ENCODE measurements around the gene DDIT4. TPM values are rescaled to one million over a fixed set of nuclear protein-coding genes. Genes with fewer than 3 reads are reported as not detected.
"Not testable (repeated sequence)": the region's sequence is repeated elsewhere in the genome, so short reads cannot be mapped to it uniquely, and the experiment has no call there.

Gene DDIT4
- total and polyA plus RNA-seq, 5 experiments from 2014 or later, result 23.8 to 190 (median 68.0) TPM

DNA sequence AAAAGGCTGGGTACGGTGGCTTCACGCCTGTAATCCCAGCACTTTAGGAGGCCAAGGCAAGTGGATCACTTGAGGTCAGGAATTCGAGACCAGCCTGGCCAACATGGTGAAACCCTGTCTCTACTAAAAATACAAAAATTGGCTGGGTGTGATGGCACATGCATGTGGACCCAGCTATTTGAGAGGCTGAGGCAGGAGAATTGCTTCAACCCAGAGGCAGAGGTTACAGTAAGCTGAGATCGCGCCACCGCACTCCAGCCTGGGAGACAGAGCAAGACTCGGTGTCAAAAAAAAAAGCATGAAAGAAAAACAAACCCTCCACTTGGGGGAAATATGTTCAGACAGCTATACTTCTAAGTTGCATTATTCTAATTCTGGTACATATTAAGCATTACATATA is 5.9 kb downstream of the DDIT4 start:
- peaks cover 24 to 60% (median 54%) of the 10 kb centered on the region in 4 donors for H3K4me1 Mint-ChIP-seq

DNA sequence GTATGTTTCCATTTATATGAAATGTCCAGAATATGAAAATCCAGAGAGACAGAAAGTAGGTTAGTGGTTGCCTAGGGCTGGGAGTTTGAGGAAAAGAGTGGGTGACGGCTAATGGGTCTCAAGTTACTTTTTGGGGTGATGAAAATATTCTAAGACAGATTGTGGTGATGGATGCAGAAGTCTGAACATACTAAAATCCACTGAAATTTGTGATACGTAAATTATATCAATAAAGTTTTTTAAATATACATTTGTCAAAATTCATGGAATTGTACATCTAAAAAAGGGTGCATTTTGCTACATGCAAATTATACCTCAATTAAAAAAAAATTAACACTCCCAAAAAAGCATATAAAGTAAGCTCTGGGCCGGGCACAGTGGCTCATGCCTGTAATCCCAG is 9.4 kb downstream of the DDIT4 start:
- POLR2A ChIA-PET, result interaction anchor here (0.6 to 1.8 kb wide), 8 partner anchors 8 to 402 kb away, joined by 3 to 7 read pairs (median 4); partner anchors contain the start of gene DDIT4
- Mint-ChIP-seq H3K4me3 (no peak overlapping the region), H3K36me3 (no peaks in the 10 kb centered on the region), H3K27me3 (no peaks in the 10 kb centered on the region), H3K9me3 (no peaks in the 10 kb centered on the region), H3K4me1 (peaks cover 19 to 55% (median 52%) of the 10 kb centered on the region in 4 donors), H3K27ac (peak overlapping the region in 2 of 10 donors; percentile 4 to 57)
- DNase-seq (no peak), ATAC-seq (no peak)

More for the DNA sequence above, 5.9 kb downstream of the DDIT4 start:
- ATAC-seq, H3K9me3 Mint-ChIP-seq, H3K27me3 Mint-ChIP-seq, DNase-seq: not testable (repeated sequence)
- POLR2A ChIA-PET, result interaction anchor here (0.5 to 8.2 kb wide), 8 partner anchors 13 to 58 kb away, joined by 3 to 120 read pairs (median 4); no protein-coding TSS in a partner anchor
- Mint-ChIP-seq H3K27ac (peak overlapping the region in 9 of 10 donors; percentile 20 to 80 (median 66)), H3K36me3 (peaks cover 14 to 24% (median 18%) of the 10 kb centered on the region in 3 donors), H3K4me3 (peak overlapping the region in 1 of 10 donors; percentile 67)

DNA sequence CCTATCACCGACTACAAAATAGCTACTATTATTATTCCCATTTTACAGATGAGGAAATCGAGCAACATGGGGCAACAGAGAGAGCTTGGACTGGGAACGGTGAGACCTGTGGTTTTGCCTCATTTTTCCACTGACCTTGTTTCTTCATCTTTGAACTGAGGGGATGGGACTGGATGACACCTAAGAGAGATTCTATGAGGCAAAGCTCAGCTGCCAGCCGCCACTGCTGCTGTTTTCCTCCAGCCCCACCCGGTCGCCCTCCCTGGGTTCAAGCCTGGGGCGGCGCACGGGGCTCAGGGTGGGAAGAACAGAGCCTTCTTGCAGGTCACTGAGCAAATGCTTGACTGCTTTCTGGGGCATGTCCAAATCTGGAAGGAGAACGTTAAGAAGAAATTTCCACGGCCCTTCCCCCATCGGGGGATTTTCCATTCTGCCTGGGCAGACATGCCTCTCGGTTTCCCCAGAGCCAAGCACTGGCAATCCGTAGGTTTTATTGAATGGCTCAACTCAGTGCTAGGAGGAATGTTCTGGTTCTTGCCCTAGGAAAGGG is 12.3 kb downstream of the DDIT4 start:
- no peaks in the 10 kb centered on the region for H3K27me3 Mint-ChIP-seq
- H3K4me1 Mint-ChIP-seq, result peaks cover 19 to 47% (median 40%) of the 10 kb centered on the region in 4 donors
- no peaks in the 10 kb centered on the region for H3K36me3 Mint-ChIP-seq
- peak overlapping the region in 6 of 10 donors; percentile 1 to 63 (median 33) for H3K4me3 Mint-ChIP-seq
- H3K27ac Mint-ChIP-seq, result peak overlapping the region in 9 of 10 donors; percentile 20 to 90 (median 63)
- POLR2A ChIA-PET, result interaction anchor here (0.6 to 1.2 kb wide), 6 partner anchors 8 to 40 kb away, joined by 3 to 6 read pairs (median 4); no protein-coding TSS in a partner anchor
- no peak for DNase-seq
- no peaks in the 10 kb centered on the region for H3K9me3 Mint-ChIP-seq
- no peak for ATAC-seq

- peak; percentile 71 to 83 for ATAC-seq
- POLR2A ChIA-PET, result interaction anchor here (0.6 to 1.8 kb wide), 16 partner anchors 9 to 178 kb away, joined by 3 to 6 read pairs (median 4); partner anchors contain the start of gene DNAJB12
- DNase-seq, result peak in 5 of 10 donors; percentile 41 to 50 (median 43)
- Mint-ChIP-seq H3K4me3 (peak overlapping the region in 6 of 10 donors; percentile 10 to 58 (median 30)), H3K36me3 (no peaks in the 10 kb centered on the region), H3K9me3 (no peaks in the 10 kb centered on the region), H3K4me1 (peaks cover 23 to 68% (median 65%) of the 10 kb centered on the region in 4 donors), H3K27ac (peak overlapping the region in 8 of 10 donors; percentile 16 to 91 (median 67)), H3K27me3 (no peaks in the 10 kb centered on the region)
Measured at GRCh38 chr10:72291019-72291532, 17.4 kb downstream of the DDIT4 start.

GRCh38 chr10:72292223-72292691 is 18.5 kb downstream of the DDIT4 start:
- DNase-seq, result no peak
- Mint-ChIP-seq H3K27me3 (peaks cover 0 to 2% (median 0%) of the 10 kb centered on the region in 5 donors), H3K4me3 (peak overlapping the region in 3 of 10 donors; percentile 20 to 38 (median 28))

GRCh38 chr10:72295330-72295910 is 21.7 kb downstream of the DDIT4 start:
- DNase-seq (no peak), ATAC-seq (no peak)
- Mint-ChIP-seq H3K36me3 (no peaks in the 10 kb centered on the region), H3K27me3 (peaks cover 0 to 2% (median 0%) of the 10 kb centered on the region in 5 donors), H3K27ac (peak overlapping the region; percentile 90 to 100 (median 94)), H3K9me3 (no peaks in the 10 kb centered on the region), H3K4me1 (peaks cover 28 to 78% (median 72%) of the 10 kb centered on the region in 4 donors), H3K4me3 (peak overlapping the region in 6 of 10 donors; percentile 15 to 73 (median 40))
- POLR2A ChIA-PET, result interaction anchor here (0.7 to 15.6 kb wide), 4 partner anchors 20 to 224 kb away, joined by 4 to 292 read pairs (median 36); partner anchors contain the start of gene DDIT4

More at GRCh38 chr10:72292223-72292691, 18.5 kb downstream of the DDIT4 start:
- Mint-ChIP-seq H3K4me1 (peaks cover 23 to 67% (median 61%) of the 10 kb centered on the region in 4 donors), H3K9me3 (no peaks in the 10 kb centered on the region), H3K27ac (peak overlapping the region; percentile 3 to 88 (median 62)), H3K36me3 (no peaks in the 10 kb centered on the region)
- POLR2A ChIA-PET, result interaction anchor here (0.6 to 1.9 kb wide), 10 partner anchors 13 to 63 kb away, joined by 3 to 9 read pairs (median 4); partner anchors contain the start of gene DNAJB12
- no peak for ATAC-seq

DNA sequence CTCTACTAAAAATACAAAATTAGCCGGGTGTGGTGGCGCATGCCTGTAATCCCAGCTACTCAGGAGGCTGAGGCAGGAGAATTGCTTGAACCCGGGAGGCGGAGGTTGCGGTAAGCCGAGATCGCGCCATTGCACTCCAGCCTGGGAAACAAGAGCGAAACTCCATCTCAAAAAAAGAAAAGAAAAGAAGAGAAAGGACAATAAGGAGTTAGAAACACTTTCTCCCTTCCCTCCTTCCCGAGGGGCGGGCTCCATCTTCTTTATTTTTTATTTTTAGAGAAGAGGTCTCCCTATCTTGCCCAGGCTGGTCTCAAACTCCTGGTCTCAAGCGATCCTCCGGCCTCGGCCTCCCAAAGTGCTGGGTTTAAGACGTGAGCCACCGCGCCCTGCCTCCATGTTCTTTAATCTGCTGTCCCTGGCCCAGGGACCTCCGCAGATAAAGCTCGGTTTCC is 23.1 kb downstream of the DDIT4 start:
- Mint-ChIP-seq H3K27ac (peak overlapping the region; percentile 94 to 100 (median 98)), H3K4me3 (peak overlapping the region; percentile 71 to 89 (median 84)), H3K4me1 (peaks cover 30 to 74% (median 69%) of the 10 kb centered on the region in 4 donors)
- not testable (repeated sequence) for H3K9me3 Mint-ChIP-seq, H3K36me3 Mint-ChIP-seq, ATAC-seq, H3K27me3 Mint-ChIP-seq, DNase-seq
- POLR2A ChIA-PET, result interaction anchor here (0.7 to 15.6 kb wide), 21 partner anchors 9 to 545 kb away, joined by 3 to 292 read pairs (median 8); partner anchors contain the start of genes ANAPC16, ASCC1, DDIT4 and SPOCK2

DNA sequence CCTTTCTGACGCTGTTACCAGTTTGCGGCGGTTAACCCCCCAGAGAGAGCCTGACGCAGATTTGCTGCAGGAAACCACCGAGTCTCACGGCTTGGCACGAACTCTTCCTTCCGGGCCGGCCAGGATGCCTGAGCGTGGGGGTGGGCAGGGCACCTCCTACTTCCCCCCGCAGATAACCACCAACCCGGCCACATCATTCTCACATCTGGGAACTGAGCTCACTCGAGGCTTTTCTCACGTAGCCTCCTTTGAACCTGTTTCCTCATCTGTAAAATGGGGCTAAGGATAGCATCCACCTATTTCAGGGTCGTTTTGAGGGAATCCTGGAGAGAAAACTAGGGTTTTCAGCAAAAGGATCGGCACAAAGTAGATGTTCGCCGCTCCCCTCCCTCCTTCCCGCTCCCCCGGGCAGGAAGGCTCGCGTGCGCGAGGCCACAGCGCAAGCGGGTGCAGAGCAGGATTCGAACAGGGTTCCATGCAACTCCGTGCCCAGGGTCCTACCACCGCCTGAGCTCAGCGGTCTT is 23.6 kb downstream of the DDIT4 start:
- POLR2A ChIA-PET, result interaction anchor here (0.7 to 15.6 kb wide), 22 partner anchors 9 to 545 kb away, joined by 3 to 292 read pairs (median 8); partner anchors contain the start of genes ANAPC16, ASCC1, DDIT4 and SPOCK2
- peak overlapping the region; percentile 71 to 89 (median 84) for H3K4me3 Mint-ChIP-seq
- H3K36me3 Mint-ChIP-seq, result no peaks in the 10 kb centered on the region
- H3K4me1 Mint-ChIP-seq, result peaks cover 30 to 71% (median 65%) of the 10 kb centered on the region in 4 donors
- H3K9me3 Mint-ChIP-seq, result no peaks in the 10 kb centered on the region
- peak; percentile 85 to 87 for ATAC-seq
- H3K27me3 Mint-ChIP-seq, result peaks cover 0 to 2% (median 0%) of the 10 kb centered on the region in 5 donors
- DNase-seq, result peak; percentile 76 to 99 (median 96)
- H3K27ac Mint-ChIP-seq, result peak overlapping the region; percentile 94 to 100 (median 98)

DNA sequence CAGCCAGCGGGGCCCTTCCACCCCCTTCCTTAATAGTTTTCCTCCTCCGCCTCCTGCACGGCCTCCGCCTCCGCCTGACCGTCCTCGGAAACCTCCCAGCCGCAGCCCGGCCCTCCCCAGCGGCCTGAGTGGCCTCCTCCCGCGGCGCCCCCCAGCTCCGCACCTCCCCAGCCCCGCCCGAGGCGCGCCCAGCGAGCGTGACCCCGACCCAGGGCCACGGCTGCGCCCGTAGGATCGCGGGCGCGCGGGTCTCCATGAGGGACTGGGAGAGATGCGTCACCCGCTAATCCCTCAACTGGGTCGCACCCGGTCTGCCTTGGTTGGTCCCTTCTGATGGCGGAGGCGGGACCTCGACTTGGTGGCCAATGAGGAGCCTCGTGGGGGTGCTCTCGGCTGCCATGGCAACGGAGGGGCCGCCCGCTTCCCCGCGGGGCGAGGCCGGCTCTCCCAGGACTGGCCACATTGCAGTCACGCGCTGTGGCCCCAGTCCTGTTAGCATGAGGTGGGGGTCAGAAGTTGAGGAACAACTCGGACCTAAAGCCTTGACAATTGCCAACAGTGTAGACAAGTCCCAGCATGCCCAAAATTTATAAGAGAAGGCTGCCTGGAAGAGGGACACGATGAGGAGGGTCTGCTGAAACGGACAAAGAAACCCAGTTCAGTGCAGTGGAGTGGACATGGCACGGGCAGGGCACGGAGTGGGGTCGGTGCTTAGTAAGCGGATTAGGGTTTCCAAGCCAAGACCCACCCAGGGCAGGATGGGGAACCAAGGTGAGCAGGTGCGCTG is 24.3 kb downstream of the DDIT4 start:
- no peaks in the 10 kb centered on the region for H3K9me3 Mint-ChIP-seq
- peak overlapping the region; percentile 94 to 100 (median 98) for H3K27ac Mint-ChIP-seq
- H3K27me3 Mint-ChIP-seq, result peaks cover 0 to 2% (median 0%) of the 10 kb centered on the region in 5 donors
- no peaks in the 10 kb centered on the region for H3K36me3 Mint-ChIP-seq
- DNase-seq, result peak; percentile 51 to 90 (median 78)
- peaks cover 25 to 65% (median 59%) of the 10 kb centered on the region in 4 donors for H3K4me1 Mint-ChIP-seq
- peak overlapping the region; percentile 71 to 89 (median 84) for H3K4me3 Mint-ChIP-seq
- peak; percentile 51 for ATAC-seq
- POLR2A ChIA-PET, result interaction anchor here (0.5 to 15.6 kb wide), 22 partner anchors 8 to 546 kb away, joined by 3 to 292 read pairs (median 8); partner anchors contain the start of genes ANAPC16, ASCC1, DDIT4 and SPOCK2

DNA sequence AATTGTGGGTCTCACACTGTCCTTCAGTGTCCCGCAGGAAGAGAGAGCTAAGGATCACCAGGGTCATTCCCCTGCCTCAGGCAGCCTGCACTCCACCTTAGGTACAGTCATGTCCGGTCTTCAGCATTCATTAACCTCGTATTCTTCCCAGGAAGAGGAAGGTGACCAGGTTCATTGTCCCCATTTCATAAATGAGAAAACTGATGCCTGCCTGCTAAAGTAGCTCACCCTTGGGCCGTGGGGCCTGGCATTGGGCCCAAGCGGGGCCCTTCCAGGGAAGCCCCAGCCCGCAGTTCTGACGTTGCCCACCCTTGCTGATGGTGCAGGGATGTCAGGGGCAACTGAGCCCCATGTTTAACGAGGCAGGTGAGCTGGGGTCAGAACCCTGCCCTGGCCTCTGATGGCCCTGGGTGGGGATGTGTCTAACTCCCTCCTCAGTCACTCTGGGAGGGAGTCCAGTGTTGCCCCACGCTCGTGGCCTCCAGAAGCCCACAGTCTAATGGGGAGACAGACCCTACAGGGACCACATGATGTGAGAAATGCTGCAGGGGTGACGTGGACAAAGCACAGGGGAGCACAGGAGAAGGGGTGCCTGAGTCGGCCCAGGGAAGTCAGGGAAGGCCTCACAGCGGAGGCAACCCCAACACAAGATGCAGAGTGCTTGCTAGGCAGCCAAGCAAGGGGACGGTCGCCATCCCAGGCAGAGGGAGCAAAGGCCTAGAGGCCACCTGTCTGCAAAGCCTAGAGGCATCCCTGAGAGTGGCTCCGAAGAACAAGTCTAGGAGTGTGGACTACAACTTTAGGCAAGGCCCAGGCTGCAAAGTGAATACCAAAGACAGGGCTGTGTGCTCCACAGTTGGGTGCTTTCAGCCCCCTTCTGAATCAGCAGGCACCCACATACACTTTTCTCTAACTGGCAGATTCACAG is 25.1 kb downstream of the DDIT4 start:
- DNase-seq, result no peak
- Mint-ChIP-seq H3K4me1 (peaks cover 29 to 64% (median 63%) of the 10 kb centered on the region in 4 donors), H3K27ac (peak overlapping the region; percentile 48 to 100 (median 97)), H3K9me3 (no peaks in the 10 kb centered on the region), H3K27me3 (peaks cover 0 to 2% (median 0%) of the 10 kb centered on the region in 5 donors), H3K4me3 (peak overlapping the region in 4 of 10 donors; percentile 18 to 85 (median 32)), H3K36me3 (no peaks in the 10 kb centered on the region)
- POLR2A ChIA-PET, result interaction anchor here (0.5 to 15.6 kb wide), 4 partner anchors 15 to 108 kb away, joined by 3 to 292 read pairs (median 32); partner anchors contain the start of gene DDIT4
- no peak for ATAC-seq

Data from naive thymus-derived CD8-positive, alpha-beta T cell (primary cell).